GM12874 (cell line): ENCODE data around the gene ST7.

Source experiments
- CTCF ChIP-seq: IDR thresholded peaks from 2 replicates; pipeline ENCODE4 v1.5.1; 2011; ENCODE audit warnings: low read depth, mild to moderate bottlenecking, control low read depth, low read length, moderate library complexity; ENCODE audit not compliant: insufficient read depth

Gene ST7

GRCh38 chr7:117220836-117221235 lies 267.5 kb downstream of the ST7 start:
- TF ChIP-seq CTCF: no peak

GRCh38 chr7:117225536-117225935 lies 272.2 kb downstream of the ST7 start:
- TF ChIP-seq CTCF: no peak

DNA sequence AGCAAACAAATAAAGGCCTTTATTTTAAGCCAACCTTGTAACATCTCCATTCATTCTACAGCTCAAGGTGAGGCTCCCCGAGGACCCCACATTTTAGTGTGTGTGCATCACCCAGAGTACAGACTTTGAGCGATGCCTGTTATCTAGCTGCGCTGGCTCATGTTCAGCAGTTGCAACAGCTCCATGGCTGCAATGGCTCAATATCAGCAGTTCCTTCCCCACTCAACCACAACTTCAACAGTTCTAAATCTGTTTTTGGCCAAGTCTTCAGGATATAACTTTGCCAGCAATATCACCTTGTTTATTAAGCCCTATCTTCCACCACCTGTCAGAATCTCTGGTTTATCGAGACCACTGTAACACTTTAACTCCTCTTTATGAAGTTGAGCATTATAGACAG lies 273.8 kb downstream of the ST7 start:
- no peak for TF ChIP-seq CTCF

GRCh38 chr7:117229350-117229749 lies 276.0 kb downstream of the ST7 start:
- TF ChIP-seq CTCF: no peak

- no peak for TF ChIP-seq CTCF
Observed at GRCh38 chr7:117230276-117231046, 277.2 kb downstream of the ST7 start.

GRCh38 chr7:117231047-117231359 lies 277.7 kb downstream of the ST7 start:
- no peak for TF ChIP-seq CTCF

DNA sequence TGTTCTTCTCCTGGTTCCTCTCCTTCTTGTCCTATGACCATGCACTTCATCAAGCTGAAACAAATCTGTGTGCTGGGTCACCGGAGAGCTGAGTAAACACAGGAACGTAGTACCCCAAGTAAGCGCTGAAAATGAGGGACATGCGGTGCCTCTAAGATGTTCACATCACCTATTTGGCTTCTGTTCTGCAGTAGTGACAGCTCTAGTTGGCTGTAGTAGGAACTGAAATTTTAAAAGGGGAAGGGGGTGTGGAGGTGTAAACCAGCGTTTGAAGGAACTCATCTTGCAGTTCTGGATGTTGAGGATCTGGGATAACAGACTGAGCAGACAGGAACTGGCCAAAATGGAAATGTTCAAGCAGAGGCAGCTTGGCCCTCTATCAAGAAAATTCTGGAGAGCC lies 284.3 kb downstream of the ST7 start:
- no peak for TF ChIP-seq CTCF
